A673 (cell line): Measurements from ENCODE around the gene IL19.

Source experiments
- CTCF ChIP-seq: fragments of 300-800, 200-600 bp; sonication (generic); conservative IDR thresholded peaks from 2 replicates; pipeline ENCODE4 v1.5.1; 2017; ENCODE audit warnings: low read depth, mild to moderate bottlenecking, antibody characterized with exemption, low read length, moderate library complexity, mixed read lengths
- EZH2 ChIP-seq: fragments of 200-600 bp; sonication (generic); IDR thresholded peaks from 2 replicates; pipeline ENCODE4 v1.6.1; 2017; ENCODE audit warnings: borderline replicate concordance, low read depth, mild to moderate bottlenecking, mixed read lengths, antibody characterized with exemption, low read length; ENCODE audit not compliant: poor library complexity, severe bottlenecking

GRCh38 chr1:206802401-206802800 lies 31.8 kb downstream of the IL19 start:
- TF ChIP-seq CTCF (no peak), EZH2 (no peak)
